HepG2 (cell line): ENCODE measurements around the gene TBX3. TPM values are rescaled to one million over a fixed set of nuclear protein-coding genes. Genes with fewer than 3 reads are reported as not detected.

Experiments
- CREB3 ChIP-seq: sonication (generic); formaldehyde crosslinking; IDR thresholded peaks from 2 replicates; pipeline ENCODE4 v1.5.0; 2020; ENCODE audit warnings: missing genetic modification reagents
- NR2F2 ChIP-seq: IDR thresholded peaks from 2 replicates; pipeline ENCODE4 v1.6.1; 2012; ENCODE audit warnings: low read depth, inconsistent platforms, borderline replicate concordance
- PRDM4 ChIP-seq: sonication (generic); formaldehyde crosslinking; IDR thresholded peaks from 2 replicates; pipeline ENCODE4 v1.9.0; 2021; ENCODE audit warnings: missing genetic modification reagents, borderline replicate concordance
- RBFOX2 ChIP-seq: fragments of 200-400 bp; formaldehyde crosslinking; IDR thresholded peaks from 2 replicates; pipeline ENCODE4 v1.6.1; 2017; ENCODE audit warnings: low read depth, mild to moderate bottlenecking, low read length
- RELA ChIP-seq: sonication (generic); formaldehyde crosslinking; IDR thresholded peaks from 2 replicates; pipeline ENCODE4 v1.4.0; 2020; ENCODE audit warnings: missing genetic modification reagents
- SMC3 ChIP-seq: IDR thresholded peaks from 2 replicates; pipeline ENCODE4 v1.6.1; 2011; ENCODE audit warnings: low read length, improper control_type of control experiment
- TCF7 ChIP-seq: sonication (generic); IDR thresholded peaks from 2 replicates; pipeline ENCODE4 v1.6.1; 2016; ENCODE audit warnings: antibody characterized with exemption, low read depth
- TEF ChIP-seq: sonication (generic); formaldehyde crosslinking; IDR thresholded peaks from 2 replicates; pipeline ENCODE4 v1.5.0; 2020; ENCODE audit warnings: missing genetic modification reagents
- U2AF2 ChIP-seq: fragments of 200-400 bp; formaldehyde crosslinking; IDR thresholded peaks from 2 replicates; pipeline ENCODE4 v1.6.1; 2017; ENCODE audit warnings: low read depth, mild to moderate bottlenecking, low read length
- ZBTB8A ChIP-seq: sonication (generic); formaldehyde crosslinking; IDR thresholded peaks from 2 replicates; pipeline ENCODE4 v1.4.0; 2020; ENCODE audit warnings: mild to moderate bottlenecking, low read depth, missing genetic modification reagents, borderline replicate concordance
- ZNF253 ChIP-seq: sonication (generic); formaldehyde crosslinking; IDR thresholded peaks from 2 replicates; pipeline ENCODE4 v1.8.0; 2022; ENCODE audit warnings: mild to moderate bottlenecking, missing genetic modification reagents, borderline replicate concordance
- ZNF256 ChIP-seq: sonication (generic); formaldehyde crosslinking; conservative IDR thresholded peaks from 2 replicates; pipeline ENCODE4 v1.4.0; 2020; ENCODE audit warnings: missing genetic modification reagents
- ZNF3 ChIP-seq: IDR thresholded peaks from 2 replicates; pipeline ENCODE4 v1.7.0; 2017; ENCODE audit warnings: inconsistent platforms
- ZNF484 ChIP-seq: sonication (generic); formaldehyde crosslinking; IDR thresholded peaks from 2 replicates; pipeline ENCODE4 v1.5.1; 2020; ENCODE audit warnings: mild to moderate bottlenecking, low read depth, missing genetic modification reagents, borderline replicate concordance
- ZNF512 ChIP-seq: sonication (generic); formaldehyde crosslinking; IDR thresholded peaks from 2 replicates; pipeline ENCODE4 v1.4.0; 2020; ENCODE audit warnings: mild to moderate bottlenecking, missing genetic modification reagents
- ZNF800 ChIP-seq: sonication (generic); formaldehyde crosslinking; IDR thresholded peaks from 2 replicates; pipeline ENCODE4 v1.4.0; 2020; ENCODE audit warnings: missing genetic modification reagents
- polyA plus RNA-seq, 8 experiments: library from polyadenylated mRNA; depleted of rRNA in 3 of 8; stranded (reverse) in 7 of 8; unstranded in 1 of 8; fragments of >200 nt; fragmentation: Illumina TruSeq in 4 of 8; extraction: Trizol in 4 of 8; gene quantifications; 2 replicates each; pipeline versions ENCODE4 v1.2.1 to v1.2.3, GENCODE V29; 2011 to 2016; ENCODE audit warnings: low read depth in 4 of 8, missing spikeins in 1 of 8, mixed read lengths in 1 of 8; ENCODE audit not compliant: insufficient read depth in 1 of 8
- total RNA-seq, 5 experiments: library from RNA; depleted of rRNA; stranded (reverse); fragments of >200 nt; fragmentation: Illumina TruSeq; extraction: Trizol; gene quantifications; 2 replicates each; pipeline ENCODE4 v1.2.3, GENCODE V29; 2016; ENCODE audit warnings: low read depth in 1 of 5

TBX3 gene
- total and polyA plus RNA-seq, 2 of the 13 experiments (the other 11 are each of a cell fraction or from before 2014, with no cell fraction given): 27.1 to 42.4 TPM

GRCh38 chr12:114655934-114656749 is 27.8 kb downstream of the TBX3 start (continued):
- TF ChIP-seq SMC3 (peak; percentile 31; the same call in 1 of the 2 replicates), ZNF484 (CRISPR knock-in tag) (no peak), ZNF512 (CRISPR knock-in tag) (peak; percentile 94), NR2F2 (peak; percentile 86; the same call in 1 of the 2 replicates), RELA (no peak), PRDM4 (CRISPR knock-in tag) (no peak), ZBTB8A (CRISPR knock-in tag) (no peak), CREB3 (CRISPR knock-in tag) (no peak), TCF7 (peak; percentile 96), TEF (CRISPR knock-in tag) (no peak), RBFOX2 (no peak; the same call in 1 of the 2 replicates), U2AF2 (no peak), ZNF3 (CRISPR knock-in tag) (no peak), ZNF253 (no peak), ZNF800 (CRISPR knock-in tag) (no peak), ZNF256 (no peak)
- TF ChIP-seq, all 625 proteins: peak for 195
